K562 (cell line): ENCODE results near the gene MDFIC2. TPM values are rescaled to one million over a fixed set of nuclear protein-coding genes. Genes with fewer than 3 reads are reported as not detected.

ENCODE experiments used
- ATAC-seq: fragments of 200-7000 bp; cut with Tn5 transposase; 3 replicates; pipeline ENCODE4 v1.9.1; 2020; ENCODE audit warnings: moderate library complexity
- BruUV-seq: library from RNA; stranded (reverse); fragments of 400-500 nt; replicated peaks from 2 replicates; lab custom pipeline; 2021; lab: Mats Ljungman, UMichigan
- CTCF ChIA-PET: fragments of 300-600 bp; formaldehyde crosslinking; extraction: SDS; loops from one replicate; lab custom pipeline; 2021; ENCODE audit warnings: low intra/inter-chr PET ratio; lab: Yijun Ruan, JAX
- POLR2A ChIA-PET: fragments of 300-600, 350-650 bp; sonication (Branson Sonifier 250); formaldehyde crosslinking; extraction: SDS; loops from one replicate; lab custom pipeline; 2021; ENCODE audit warnings: antibody characterized with exemption, inconsistent platforms; lab: Yijun Ruan, JAX
- DNase-seq, 4 experiments: peaks; one replicate each; pipeline versions ENCODE4 v3.0.0 to v3.0.0-alpha.2; 2011 to 2018; ENCODE audit warnings: low spot score in 3 of 4, mixed read lengths in 3 of 4; ENCODE audit errors: extremely low read depth in 1 of 4
- FAIRE-seq: peaks from 2 replicates; lab custom pipeline; 2011; peaks lifted over from hg19 to GRCh38; lab: Jason Lieb, UNC
- H2AFZ ChIP-seq: 2 replicates; pipeline ENCODE4 v1.6.0; 2011; ENCODE audit warnings: low read depth, low read length, control low read depth, inconsistent platforms
- H3K27ac ChIP-seq: fragments of 200-600 bp; 3 replicates; pipeline ENCODE4 v1.8.0; 2011; ENCODE audit warnings: low read depth, mild to moderate bottlenecking, control low read depth, inconsistent platforms, low read length, moderate library complexity, mixed read lengths; ENCODE audit errors: extremely low read depth
- H3K27me3 ChIP-seq, 2 experiments: fragments of 300-600 bp in 1 of 2; 2 replicates in 1 of 2; 3 replicates in 1 of 2; pipeline versions ENCODE4 v1.6.0 to v1.8.0; 2011; ENCODE audit warnings: inconsistent platforms in 2 of 2, low read length in 2 of 2, mild to moderate bottlenecking in 1 of 2, mixed read lengths in 1 of 2, moderate library complexity in 1 of 2; ENCODE audit not compliant: control insufficient read depth in 2 of 2, insufficient read depth in 2 of 2
- H3K36me3 ChIP-seq: fragments of 300-600 bp; 3 replicates; pipeline ENCODE4 v1.8.0; 2011; ENCODE audit warnings: mild to moderate bottlenecking, low read length, inconsistent platforms; ENCODE audit not compliant: control insufficient read depth, insufficient read depth
- H3K4me1 ChIP-seq, 2 experiments: fragments of 200-600 bp in 1 of 2; replicated peaks in 1 of 2; 2 replicates in 1 of 2; 3 replicates in 1 of 2; pipeline versions ENCODE4 v1.5.1 to v1.8.0; 2011; ENCODE audit warnings: inconsistent platforms in 2 of 2, low read length in 2 of 2, mild to moderate bottlenecking in 1 of 2, mixed read lengths in 1 of 2, moderate library complexity in 1 of 2; ENCODE audit not compliant: control insufficient read depth in 2 of 2, insufficient read depth in 2 of 2
- H3K4me2 ChIP-seq: 2 replicates; pipeline ENCODE4 v1.6.1; 2011; ENCODE audit warnings: low read length, control low read depth, inconsistent platforms, mixed read lengths; ENCODE audit not compliant: insufficient read depth
- H3K4me3 ChIP-seq: fragments of 200-600 bp; sonication (generic), shearing (Covaris generic); 2 replicates; pipeline ENCODE4 v1.5.1; 2016; ENCODE audit warnings: control low read depth, inconsistent platforms
- H3K79me2 ChIP-seq: fragments of 200-600 bp; 3 replicates; pipeline ENCODE4 v1.8.0; 2011; ENCODE audit warnings: low read length, inconsistent platforms; ENCODE audit not compliant: control insufficient read depth, insufficient read depth
- H3K9ac ChIP-seq, 2 experiments: 2 replicates each; pipeline versions ENCODE4 v1.6.0 to v1.6.1; 2011; ENCODE audit warnings: low read depth in 2 of 2, low read length in 2 of 2, control low read depth in 1 of 2, inconsistent platforms in 1 of 2, mild to moderate bottlenecking in 1 of 2, mixed read lengths in 1 of 2; ENCODE audit not compliant: insufficient read depth in 1 of 2
- H3K9me1 ChIP-seq: one replicate; pipeline ENCODE4 v1.6.0; 2011; ENCODE audit warnings: inconsistent platforms, mild to moderate bottlenecking, low read length, moderate library complexity; ENCODE audit not compliant: control insufficient read depth, insufficient read depth
- H3K9me3 ChIP-seq: replicated peaks from 2 replicates; pipeline ENCODE4 v1.5.1; 2011; ENCODE audit warnings: low read depth, low read length, inconsistent platforms; ENCODE audit not compliant: control insufficient read depth, insufficient read depth
- H4K20me1 ChIP-seq: replicated peaks from 2 replicates; pipeline ENCODE4 v1.6.1; 2011; ENCODE audit warnings: low read length, inconsistent platforms, mixed read lengths; ENCODE audit not compliant: control insufficient read depth, insufficient read depth
- ASH1L ChIP-seq: fragments of 450-650 bp; IDR thresholded peaks from 2 replicates; pipeline ENCODE4 v1.6.1; 2018; ENCODE audit warnings: borderline replicate concordance, mild to moderate bottlenecking, low read depth; ENCODE audit not compliant: partially characterized antibody
- ATF7 ChIP-seq: fragments of 450-650 bp; IDR thresholded peaks from 2 replicates; pipeline ENCODE4 v1.7.1; 2014; ENCODE audit warnings: mild to moderate bottlenecking, moderate library complexity
- GTF2A2 ChIP-seq: IDR thresholded peaks from 2 replicates; pipeline ENCODE4 v1.6.1; 2016; ENCODE audit warnings: mild to moderate bottlenecking, missing genetic modification characterization, missing compliant biosample characterization
- HIVEP1 ChIP-seq: fragments of 250-450 bp; sonication (Bioruptor Pico); IDR thresholded peaks from 2 replicates; pipeline ENCODE4 v1.4.0; 2020; ENCODE audit warnings: mild to moderate bottlenecking
- HMBOX1 ChIP-seq: sonication (generic); IDR thresholded peaks from 2 replicates; pipeline ENCODE4 v1.6.1; 2016
- HOMEZ ChIP-seq: fragments of 250-450 bp; sonication (Bioruptor Pico); IDR thresholded peaks from 2 replicates; pipeline ENCODE4 v1.4.0; 2020; ENCODE audit warnings: mild to moderate bottlenecking, moderate library complexity
- KHSRP ChIP-seq: fragments of 450-650 bp; IDR thresholded peaks from 2 replicates; pipeline ENCODE4 v1.6.1; 2017
- MLLT1 ChIP-seq, 2 experiments: fragments of 450-650 bp; IDR thresholded peaks; 2 replicates each; pipeline ENCODE4 v1.6.1; 2016
- NFE2L1 ChIP-seq: fragments of 450-650 bp; IDR thresholded peaks from 2 replicates; pipeline ENCODE4 v1.6.1; 2016; ENCODE audit warnings: missing genetic modification characterization, low read depth, mild to moderate bottlenecking, missing compliant biosample characterization, moderate library complexity, borderline replicate concordance
- NUFIP1 ChIP-seq: fragments of 450-650 bp; IDR thresholded peaks from 2 replicates; pipeline ENCODE4 v1.6.1; 2018; ENCODE audit not compliant: partially characterized antibody
- PHF20 ChIP-seq: fragments of 450-650 bp; IDR thresholded peaks from 2 replicates; pipeline ENCODE4 v1.6.1; 2018; ENCODE audit not compliant: partially characterized antibody
- PHTF2 ChIP-seq: fragments of 250-450 bp; sonication (Bioruptor Pico); IDR thresholded peaks from 2 replicates; pipeline ENCODE4 v1.5.0; 2021; ENCODE audit warnings: mild to moderate bottlenecking
- RB1 ChIP-seq: fragments of 450-650 bp; IDR thresholded peaks from 2 replicates; pipeline ENCODE4 v1.6.1; 2017; ENCODE audit warnings: low read depth, mild to moderate bottlenecking
- RBM14 ChIP-seq: fragments of 200-400 bp; formaldehyde crosslinking; IDR thresholded peaks from 2 replicates; pipeline ENCODE4 v1.6.1; 2018; ENCODE audit warnings: low read depth, mild to moderate bottlenecking, low read length, moderate library complexity, borderline replicate concordance; ENCODE audit not compliant: insufficient read depth
- RUNX1 ChIP-seq: sonication (generic); IDR thresholded peaks from 2 replicates; pipeline ENCODE4 v1.6.1; 2016; ENCODE audit warnings: antibody characterized with exemption, low read depth
- ZKSCAN8 ChIP-seq: fragments of 200-800 bp; sonication (Bioruptor generic); IDR thresholded peaks from 2 replicates; pipeline ENCODE4 v1.6.1; 2016; ENCODE audit warnings: missing genetic modification characterization, missing compliant biosample characterization
- ZNF398 ChIP-seq: fragments of 250-450 bp; sonication (Bioruptor Pico); IDR thresholded peaks from 2 replicates; pipeline ENCODE4 v1.8.0; 2021; ENCODE audit warnings: moderate library complexity, mild to moderate bottlenecking, inconsistent platforms
- ZNF449 ChIP-seq: fragments of 250-450 bp; sonication (Bioruptor Pico); IDR thresholded peaks from 2 replicates; pipeline ENCODE4 v1.8.0; 2022; ENCODE audit warnings: moderate library complexity, mild to moderate bottlenecking, inconsistent platforms
- WGBS: fragments of 100-300 bp; shearing (Covaris generic); methylation state at CpG from one replicate; pipeline ENCODE4 v1.1.6; 2016; ENCODE audit warnings: low coverage, mixed read lengths; ENCODE audit not compliant: insufficient coverage; ENCODE audit errors: missing lambda C conversion rate; 5-methylcytosine and 5-hydroxymethylcytosine counted together
- in situ Hi-C: fragments of 300-500 bp; cut with MboI; formaldehyde crosslinking; loops from 4 replicates; pipeline ENCODE4 v1.15.0; 2018; ENCODE audit warnings: inconsistent platforms, mixed read lengths
- intact Hi-C: fragments of 100-400 bp; cut with micrococcal nuclease; formaldehyde crosslinking; loops from 2 replicates; pipeline ENCODE4 v1.14.2; 2022
- polyA plus RNA-seq, 8 experiments: library from polyadenylated mRNA; depleted of rRNA in 4 of 8; stranded (reverse) in 5 of 8; unstranded in 3 of 8; fragments of >200 nt; fragmentation: Nextera tagmentation in 2 of 8; fragmentation: Illumina TruSeq in 1 of 8; extraction: Ambion mirVana in 2 of 8; extraction: Trizol in 1 of 8; gene quantifications; 2 replicates each; pipeline versions ENCODE4 v1.2.1 to v1.2.3, GENCODE V29; 2011 to 2014; ENCODE audit warnings: inconsistent platforms in 1 of 8, missing spikeins in 1 of 8
- total RNA-seq, 7 experiments: library from RNA; depleted of rRNA in 6 of 7; stranded (reverse); fragments of >200 nt in 6 of 7; fragmentation: Illumina TruSeq in 2 of 7; extraction: Trizol in 2 of 7; gene quantifications; 2 replicates each; pipeline versions ENCODE4 v1.2.1 to v1.2.3, GENCODE V29; 2011 to 2021; ENCODE audit warnings: low replicate concordance in 1 of 7

The MDFIC2 gene
- total and polyA plus RNA-seq, 9 of the 15 experiments (the other 6 are each of a cell fraction or from before 2014, with no cell fraction given), result not detected

GRCh38 chr3:70281663-70282062 is 30.8 kb downstream of the MDFIC2 start:
- Histone ChIP-seq H3K9me1 (no peaks in the 10 kb centered on the region), H3K27ac (no peak overlapping the region), H3K36me3 (no peaks in the 10 kb centered on the region), H3K79me2 (no peaks in the 10 kb centered on the region), H2AFZ (no peak overlapping the region), H3K27me3 (no peaks in the 10 kb centered on the region), H3K4me1 (no peaks in the 10 kb centered on the region), H3K4me2 (no peak overlapping the region), H3K4me3 (no peak overlapping the region), H4K20me1 (no peaks in the 10 kb centered on the region), H3K9ac (no peak overlapping the region), H3K9me3 (no peaks in the 10 kb centered on the region)
- intact Hi-C loops, result no loop called here
- TF ChIP-seq ZKSCAN8 (no peak), HMBOX1 (no peak), KHSRP (no peak), NUFIP1 (no peak), ZNF449 (CRISPR knock-in tag) (no peak), RB1 (no peak), NFE2L1 (tag) (no peak), PHF20 (no peak), RUNX1 (no peak), GTF2A2 (tag) (no peak), ATF7 (no peak), PHTF2 (CRISPR knock-in tag) (no peak), ASH1L (no peak), HOMEZ (CRISPR knock-in tag) (no peak), HIVEP1 (CRISPR knock-in tag) (no peak), RBM14 (no peak), MLLT1 (IDR thresholded peaks at IDR 0.05) (no peak), ZNF398 (no peak)
- 0% methylated on average over 2 of the region's 2 CpGs for WGBS
- ChIA-PET CTCF (no interaction called here), POLR2A (no interaction called here)
- in situ Hi-C loops, result no loop called here
- no peak for ATAC-seq
- no peak for DNase-seq
- BruUV-seq, result no TSS peak
- no peak for FAIRE-seq
